Subcutaneous adipose tissue (tissue), 4 donors: ENCODE results near the gene HOXB13. TPM values are rescaled to one million over a fixed set of nuclear protein-coding genes. Genes with fewer than 3 reads are reported as not detected.

Source experiments
- small RNA-seq: library from RNA; depleted of rRNA; stranded (forward); fragments of <200 nt; gene quantifications from one replicate; pipeline ENCODE3, GENCODE V24; 2016
- total RNA-seq, 4 donors: library from RNA; depleted of rRNA; stranded (reverse); fragments of >200 nt; gene quantifications; one replicate each; pipeline ENCODE4 v1.1.0, GENCODE V29; 2016
- TF ChIP-seq, protein P1 (sequence below): fragments of 450-650 bp; IDR thresholded peaks from one replicate; pipeline ENCODE4 v1.5.1; 2016; ENCODE audit warnings: low read depth, mild to moderate bottlenecking, control low read depth, antibody characterized with exemption, moderate library complexity

HOXB13 gene
- total RNA-seq, 4 donors from 2014 or later = 0.44 to 0.85 (median 0.62) TPM

DNA sequence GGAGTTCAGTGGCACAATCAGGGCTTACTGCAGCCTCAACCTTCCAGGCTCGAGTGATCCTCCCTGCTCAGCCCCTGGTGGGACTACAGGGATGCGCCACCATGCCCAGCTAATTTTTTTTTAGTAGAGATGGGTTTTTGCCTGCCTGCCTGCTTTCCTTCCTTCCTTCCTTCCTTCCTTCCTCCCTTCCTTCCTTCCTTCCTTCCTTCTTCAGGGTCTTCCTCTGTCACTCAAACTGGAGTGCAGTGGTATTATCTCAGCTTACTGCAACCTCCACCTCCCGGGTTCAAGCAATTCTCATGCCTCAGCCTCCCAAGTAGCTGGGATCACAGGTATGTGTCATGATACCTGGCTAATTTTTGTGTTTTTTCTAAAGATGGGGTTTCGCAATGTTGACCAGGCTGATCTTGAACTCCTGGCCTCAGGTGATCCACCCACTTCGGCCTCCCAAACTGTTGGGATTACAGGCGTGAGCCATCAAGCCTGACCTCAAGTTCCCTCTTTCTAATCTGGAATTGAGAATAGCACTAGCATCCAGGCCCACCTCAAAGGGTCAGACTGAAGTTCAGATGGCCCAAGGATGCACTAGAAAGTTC is 51.5 kb downstream of the HOXB13 start:
- TF ChIP-seq, protein P1, sequence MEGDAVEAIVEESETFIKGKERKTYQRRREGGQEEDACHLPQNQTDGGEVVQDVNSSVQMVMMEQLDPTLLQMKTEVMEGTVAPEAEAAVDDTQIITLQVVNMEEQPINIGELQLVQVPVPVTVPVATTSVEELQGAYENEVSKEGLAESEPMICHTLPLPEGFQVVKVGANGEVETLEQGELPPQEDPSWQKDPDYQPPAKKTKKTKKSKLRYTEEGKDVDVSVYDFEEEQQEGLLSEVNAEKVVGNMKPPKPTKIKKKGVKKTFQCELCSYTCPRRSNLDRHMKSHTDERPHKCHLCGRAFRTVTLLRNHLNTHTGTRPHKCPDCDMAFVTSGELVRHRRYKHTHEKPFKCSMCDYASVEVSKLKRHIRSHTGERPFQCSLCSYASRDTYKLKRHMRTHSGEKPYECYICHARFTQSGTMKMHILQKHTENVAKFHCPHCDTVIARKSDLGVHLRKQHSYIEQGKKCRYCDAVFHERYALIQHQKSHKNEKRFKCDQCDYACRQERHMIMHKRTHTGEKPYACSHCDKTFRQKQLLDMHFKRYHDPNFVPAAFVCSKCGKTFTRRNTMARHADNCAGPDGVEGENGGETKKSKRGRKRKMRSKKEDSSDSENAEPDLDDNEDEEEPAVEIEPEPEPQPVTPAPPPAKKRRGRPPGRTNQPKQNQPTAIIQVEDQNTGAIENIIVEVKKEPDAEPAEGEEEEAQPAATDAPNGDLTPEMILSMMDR = no peak

Small RNAs within 50 kb of the gene (small RNA-seq; reads per million reads assigned to genes)
- gene AC091179.2 (not detected), gene COX6B1P2 (not detected), gene MIR3185 (not detected), gene RF02132 (not detected), gene RF02133 (not detected), gene RN7SL125P (not detected)

Other genes with a start within 250 kb of the HOXB13 start
- gene HOXB1, start 197.7 kb downstream of the HOXB13 start, total RNA-seq = not detected
- gene HOXB2, start 183.6 kb downstream of the HOXB13 start, total RNA-seq = 10 to 100 TPM; 12.1 to 21.1 (median 13.7) TPM
- 1 to 10 TPM in 3 of 4 donors, under 1 TPM in 1; 0.98 to 2.8 (median 2.0) TPM for gene HOXB4, start 150.4 kb downstream of the HOXB13 start, total RNA-seq
- 10 to 100 TPM in 1 of 4 donors, 1 to 10 TPM in 3; 4.0 to 12.4 (median 4.9) TPM for gene HOXB3, start 138.5 kb downstream of the HOXB13 start, total RNA-seq
- gene HOXB5, start 135.0 kb downstream of the HOXB13 start, total RNA-seq = under 1 TPM; 0.22 to 0.51 (median 0.35) TPM
- gene HOXB6, start 123.8 kb downstream of the HOXB13 start, total RNA-seq = 10 to 100 TPM in 2 of 4 donors, 1 to 10 TPM in 2; 4.8 to 12.1 (median 8.9) TPM
- gene HOXB7, start 117.7 kb downstream of the HOXB13 start, total RNA-seq = 10 to 100 TPM in 1 of 4 donors, 1 to 10 TPM in 3; 2.3 to 11.1 (median 5.2) TPM
- under 1 TPM in 1 of 4 donors, not detected in 3; 0.75 TPM for gene HOXB8, start 113.5 kb downstream of the HOXB13 start, total RNA-seq
- gene HOXB9, start 102.4 kb downstream of the HOXB13 start, total RNA-seq = under 1 TPM in 2 of 4 donors, not detected in 2; 0.17 to 0.38 TPM
- not detected for gene PRAC1, start 6.2 kb downstream of the HOXB13 start, total RNA-seq
- 1 to 10 TPM in 2 of 4 donors, not detected in 2; 2.9 to 7.9 TPM for gene PRAC2, start 5.6 kb downstream of the HOXB13 start, total RNA-seq
- under 1 TPM in 2 of 4 donors, not detected in 2; 0.66 to 0.75 TPM for gene TTLL6, start 88.5 kb upstream of the HOXB13 start, total RNA-seq
- 100 to 1,000 TPM; 179 to 356 (median 241) TPM for gene CALCOCO2, start 102.3 kb upstream of the HOXB13 start, total RNA-seq
- 10 to 100 TPM; 40.6 to 71.1 (median 53.5) TPM for gene ATP5MC1, start 164.0 kb upstream of the HOXB13 start, total RNA-seq
- 10 to 100 TPM; 39.9 to 55.2 (median 46.5) TPM for gene UBE2Z, start 179.7 kb upstream of the HOXB13 start, total RNA-seq
- 100 to 1,000 TPM in 1 of 4 donors, 10 to 100 TPM in 3; 66.0 to 105 (median 79.8) TPM for gene SNF8, start 216.1 kb upstream of the HOXB13 start, total RNA-seq
- not detected for gene GIP, start 239.8 kb upstream of the HOXB13 start, total RNA-seq